HFF-Myc (cell line): ENCODE measurements around the gene PCSK1.

ENCODE experiments used
- DNase-seq: peaks from one replicate; pipeline ENCODE4 v3.0.0-alpha.2; 2011; ENCODE audit warnings: low read depth; ENCODE audit errors: extremely low read depth
- H3K4me3 ChIP-seq: replicated peaks from 2 replicates; pipeline ENCODE4 v1.5.1; 2011; ENCODE audit warnings: low read depth, mild to moderate bottlenecking, control low read depth, low read length
- CTCF ChIP-seq: IDR thresholded peaks from 2 replicates; pipeline ENCODE4 v1.5.1; 2012; ENCODE audit warnings: mild to moderate bottlenecking, low read depth, low read length, control low read depth; ENCODE audit errors: missing control alignments

Gene PCSK1

GRCh38 chr5:96470785-96471184 is 37.7 kb upstream of the PCSK1 start:
- no peak for DNase-seq
- no peak for TF ChIP-seq CTCF
- H3K4me3 ChIP-seq = no peak overlapping the region

DNA sequence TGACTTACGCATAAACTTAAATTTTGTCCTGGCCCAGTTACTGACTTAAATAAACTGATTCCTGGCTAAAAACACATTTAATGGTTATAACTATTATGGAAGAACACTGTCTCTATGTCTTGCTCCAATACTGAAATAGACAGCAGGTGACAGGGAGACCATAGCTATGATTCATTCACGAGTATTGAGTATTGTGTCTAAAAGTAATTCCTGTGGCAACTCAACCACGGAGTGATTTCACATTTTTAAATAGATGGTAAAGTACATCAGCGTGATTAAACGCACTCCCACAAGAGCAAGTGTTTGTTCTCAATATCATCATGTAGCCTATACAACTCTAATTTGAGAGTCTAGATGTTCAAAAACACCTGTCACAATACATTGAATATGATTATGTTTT is 35.9 kb upstream of the PCSK1 start:
- no peak for DNase-seq
- H3K4me3 ChIP-seq = no peak overlapping the region
- no peak for TF ChIP-seq CTCF

- no peak overlapping the region for H3K4me3 ChIP-seq
- DNase-seq = no peak
- no peak for TF ChIP-seq CTCF
Measured at GRCh38 chr5:96463091-96463490, 30.0 kb upstream of the PCSK1 start.

DNA sequence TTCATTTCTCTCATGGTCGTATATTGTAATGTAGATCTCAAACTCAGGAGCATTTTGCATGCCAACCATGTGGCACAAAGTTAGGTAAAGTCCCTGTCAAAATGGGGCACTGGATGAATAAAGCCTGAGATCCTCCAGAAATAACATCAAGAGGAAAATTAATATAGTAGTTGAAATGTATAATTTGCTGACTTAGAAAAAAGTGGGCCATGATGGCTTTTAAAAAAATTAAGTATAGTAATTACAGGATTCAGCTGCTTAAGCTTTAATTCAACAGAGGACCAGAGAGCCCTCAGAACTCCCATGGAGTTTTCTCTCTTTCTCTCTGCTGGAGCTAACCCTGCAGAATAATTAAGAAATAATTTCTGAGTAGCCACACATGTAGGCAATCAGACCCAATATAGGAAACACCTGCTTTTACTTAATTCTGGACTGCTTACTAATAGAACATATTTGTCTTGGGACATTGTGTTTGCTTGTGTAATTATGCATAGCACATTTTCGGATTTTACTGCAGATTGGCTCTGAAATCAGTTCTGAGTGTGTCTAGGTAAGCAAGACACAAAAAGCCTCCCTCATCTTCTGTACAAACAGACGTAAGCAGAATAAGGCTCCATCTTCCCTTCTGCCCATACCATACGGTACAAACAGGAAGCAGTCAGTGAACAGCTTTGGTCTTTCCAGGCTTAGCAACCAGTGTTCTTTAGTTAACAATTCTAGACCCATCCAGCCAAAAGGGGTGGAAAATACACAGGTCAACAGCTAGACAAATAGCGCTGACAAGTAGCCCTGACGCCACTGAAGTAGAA is 26.5 kb upstream of the PCSK1 start:
- TF ChIP-seq CTCF = no peak
- no peak overlapping the region for H3K4me3 ChIP-seq
- DNase-seq = no peak

DNA sequence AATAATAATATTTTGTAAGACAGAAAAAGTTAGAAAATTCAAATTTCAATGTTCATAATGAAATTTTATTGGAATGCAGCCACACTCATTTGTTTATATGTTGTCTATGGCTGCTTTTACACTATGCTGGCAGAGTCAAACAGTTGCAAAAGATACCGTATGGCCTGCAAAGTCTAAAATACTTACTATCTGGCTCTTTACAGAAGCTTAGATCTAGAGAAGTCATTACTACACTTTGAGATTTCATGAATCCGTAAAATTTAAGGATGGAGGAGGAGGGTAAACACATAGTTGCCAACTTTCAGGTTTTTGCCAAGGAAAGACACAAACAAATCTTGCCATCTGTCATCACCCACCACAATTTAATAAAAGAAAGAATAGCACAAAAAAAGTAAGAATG is 25.1 kb upstream of the PCSK1 start:
- no peak overlapping the region for H3K4me3 ChIP-seq
- DNase-seq = no peak
- no peak for TF ChIP-seq CTCF

DNA sequence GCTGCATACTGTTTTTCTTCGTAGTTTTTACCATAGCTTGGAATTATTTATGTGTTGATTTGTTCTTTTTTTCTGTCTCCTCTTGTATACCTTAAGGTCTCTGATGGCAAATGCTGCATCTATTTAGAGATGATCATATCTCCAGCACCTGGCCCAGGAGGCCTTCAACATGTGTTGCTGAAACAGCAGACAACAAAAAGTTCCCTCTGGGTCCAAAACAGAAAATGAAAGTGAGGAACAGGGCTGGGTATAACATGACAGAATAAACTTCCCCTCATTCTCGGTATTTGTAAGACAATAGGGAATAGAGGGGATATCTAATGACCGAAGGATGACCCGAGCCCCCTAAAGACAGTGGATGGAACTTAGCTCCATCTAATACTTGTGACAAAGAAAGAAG is 22.7 kb upstream of the PCSK1 start:
- no peak for DNase-seq
- no peak for TF ChIP-seq CTCF
- no peak overlapping the region for H3K4me3 ChIP-seq

DNA sequence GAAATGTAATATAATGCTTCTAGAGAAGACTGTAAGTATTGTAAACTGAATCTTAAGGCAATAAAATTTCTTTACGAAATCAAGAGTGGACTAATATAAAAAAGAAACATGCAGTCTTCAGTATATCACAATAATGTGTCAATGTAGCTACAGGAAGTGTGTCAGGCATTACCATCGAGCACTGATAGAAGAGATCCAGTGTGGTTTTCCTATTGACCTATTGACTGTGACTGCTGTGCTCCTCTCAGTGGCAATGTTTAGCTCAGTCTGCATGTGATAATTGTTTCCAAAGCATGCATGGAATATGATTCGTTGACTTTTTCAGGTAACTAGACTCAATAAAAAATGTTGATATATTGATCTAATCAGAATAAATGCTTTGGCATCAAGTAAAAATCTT is 20.3 kb upstream of the PCSK1 start:
- H3K4me3 ChIP-seq = no peak overlapping the region
- no peak for DNase-seq
- no peak for TF ChIP-seq CTCF
